ENCODE results near the gene STAB2.

Gene STAB2

DNA sequence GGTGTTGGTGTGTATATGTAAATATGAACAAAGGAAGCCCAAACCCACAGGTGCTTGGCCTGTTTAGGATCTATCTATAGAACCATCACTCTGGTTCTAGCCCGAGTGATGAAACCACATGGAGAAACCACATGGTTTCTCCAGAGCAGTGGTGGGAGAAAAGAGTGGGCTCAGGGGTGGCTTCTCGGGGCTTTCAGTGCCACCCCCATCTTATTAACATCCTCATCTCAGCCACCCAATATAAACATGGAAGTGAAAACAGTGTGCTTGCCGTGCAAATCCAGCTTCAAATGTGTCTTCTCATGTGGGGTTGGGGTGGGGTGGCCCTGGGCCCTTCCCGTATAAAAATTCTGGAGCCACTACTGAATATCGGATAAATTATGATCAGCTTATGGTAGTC lies 109.0 kb downstream of the STAB2 start:
- no peak for DNase-seq (ENCODE audit: low read depth)

DNA sequence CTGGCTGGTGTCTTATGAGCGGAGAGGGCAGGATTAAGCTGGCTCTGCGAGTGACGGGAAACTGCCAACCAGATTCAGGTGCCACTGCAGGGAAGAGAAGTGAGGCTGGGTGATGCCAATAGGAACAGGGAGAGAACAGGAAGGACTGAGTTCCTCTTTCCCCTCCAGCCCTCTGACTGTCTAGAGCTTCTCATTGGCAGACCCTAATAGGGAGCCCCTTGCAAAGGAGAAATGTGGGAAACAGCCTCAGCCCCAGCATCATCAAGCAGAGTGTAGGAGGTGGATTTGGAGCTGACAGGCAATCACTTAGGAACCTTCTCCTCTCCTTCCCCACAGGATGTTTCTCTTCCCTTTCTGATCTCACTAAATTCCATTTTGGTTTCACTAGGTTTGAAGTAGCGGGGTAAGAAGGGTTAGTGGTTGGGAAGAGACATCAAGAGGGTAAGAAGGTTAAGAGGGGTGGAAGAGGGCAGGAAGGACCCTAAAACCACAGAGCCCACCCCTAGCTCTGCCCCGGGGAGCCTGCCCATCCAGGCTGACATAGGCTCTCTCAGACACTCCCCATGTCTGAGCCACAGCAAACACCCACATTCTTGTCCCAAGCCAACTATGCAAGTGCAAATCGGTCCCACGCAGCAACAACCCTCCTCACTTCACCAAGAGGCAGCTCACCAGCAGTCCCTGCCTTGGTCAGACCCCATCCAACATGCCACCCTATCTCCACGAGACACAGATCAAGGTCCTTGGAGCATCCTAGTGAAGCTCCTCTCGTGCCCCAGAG lies 111.1 kb downstream of the STAB2 start:
- DNase-seq (ENCODE audit: low read depth): no peak

DNA sequence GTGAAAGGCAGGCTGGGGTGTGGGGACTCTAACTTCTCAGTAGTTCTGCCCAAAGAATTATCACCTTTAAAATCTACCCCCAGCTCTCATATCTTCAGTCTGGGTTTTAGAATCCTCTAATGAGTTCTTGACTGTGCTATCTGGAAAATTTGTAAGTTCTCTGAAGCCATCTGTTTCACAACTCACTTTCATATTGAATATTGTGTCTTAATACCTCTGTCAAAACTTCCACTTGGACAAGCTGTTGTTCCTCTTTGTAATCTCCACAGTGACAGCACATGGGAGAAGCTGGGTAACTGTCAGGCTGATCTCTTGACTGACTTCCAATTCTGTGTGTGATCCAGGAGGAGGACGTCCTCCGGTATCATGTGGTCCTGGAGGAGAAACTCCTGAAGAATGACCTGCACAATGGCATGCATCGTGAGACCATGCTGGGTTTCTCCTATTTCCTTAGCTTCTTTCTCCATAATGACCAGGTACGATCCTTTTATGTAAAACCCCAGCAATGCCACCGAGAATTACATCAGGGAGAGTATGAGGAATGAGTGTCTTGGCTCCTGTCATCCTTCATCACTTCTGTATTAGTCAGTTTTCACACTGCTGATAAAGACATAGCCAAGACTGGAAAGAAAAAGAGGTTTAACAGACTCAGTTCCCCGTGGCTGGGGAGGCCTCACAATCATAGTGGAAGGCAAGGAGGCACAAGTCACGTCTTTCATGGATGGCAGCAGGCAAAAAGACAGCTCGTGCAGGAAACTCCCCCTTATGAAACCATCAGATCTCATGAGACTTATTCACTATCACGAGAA lies 111.9 kb downstream of the STAB2 start:
- no peak for DNase-seq (ENCODE audit: low read depth)

DNA sequence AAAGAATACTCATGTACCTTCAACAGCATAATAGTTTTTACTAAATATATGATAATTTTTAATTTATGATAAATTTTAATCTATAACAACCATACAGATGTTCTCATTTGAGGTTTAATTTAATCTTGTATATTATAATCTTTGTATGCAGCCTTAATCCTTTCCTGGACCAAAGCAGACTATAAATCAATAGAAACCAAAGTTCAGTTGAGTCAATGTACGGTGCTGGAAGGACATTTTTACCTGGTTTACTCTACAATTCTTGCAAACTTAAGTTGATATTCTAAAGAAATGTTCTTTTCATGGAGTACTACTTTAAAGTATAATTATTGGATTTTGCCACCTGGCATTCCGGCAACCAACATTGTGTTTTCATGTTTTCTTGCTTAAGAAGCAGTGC lies 118.0 kb downstream of the STAB2 start:
- DNase-seq (ENCODE audit: low read depth): no peak

DNA sequence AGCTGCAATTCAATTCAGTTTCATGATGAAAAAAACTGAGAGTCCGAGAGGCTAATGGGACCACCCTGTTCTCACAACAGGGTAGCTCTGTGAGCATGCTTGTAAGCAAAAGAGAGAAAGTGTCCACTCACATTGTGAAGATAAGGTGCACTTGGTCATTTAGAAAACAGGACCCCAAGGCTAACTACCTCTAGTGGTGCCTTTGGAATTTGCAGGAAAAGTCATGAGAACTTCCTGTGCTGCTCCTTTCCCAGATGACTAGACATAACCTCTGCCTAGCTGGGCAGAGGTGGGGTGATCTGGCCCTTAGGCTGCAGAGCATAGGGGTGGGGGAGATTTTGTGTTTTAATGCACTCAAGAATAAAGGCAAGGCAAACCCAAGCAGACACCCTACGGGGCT lies 118.9 kb downstream of the STAB2 start:
- DNase-seq (ENCODE audit: low read depth): no peak

DNA sequence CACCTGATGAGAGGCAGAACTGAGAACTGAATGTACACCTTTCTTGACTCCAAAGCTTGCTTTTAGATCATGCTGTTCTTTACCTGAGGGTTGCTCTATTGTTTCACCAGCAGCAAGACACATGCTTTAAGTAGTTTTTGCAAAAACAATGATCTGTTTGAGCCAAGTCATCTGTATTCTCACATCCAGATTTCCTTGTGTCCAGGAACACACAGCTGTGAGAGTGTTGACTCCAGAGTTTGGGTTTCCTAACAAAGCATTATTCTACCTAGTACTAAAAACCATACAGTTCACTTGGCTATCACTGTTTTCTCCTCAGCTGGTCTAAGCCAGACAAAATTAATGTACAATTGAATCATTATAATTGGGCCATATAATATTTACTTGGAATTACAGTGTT lies 120.4 kb downstream of the STAB2 start:
- no peak for DNase-seq (ENCODE audit: low read depth)

DNA sequence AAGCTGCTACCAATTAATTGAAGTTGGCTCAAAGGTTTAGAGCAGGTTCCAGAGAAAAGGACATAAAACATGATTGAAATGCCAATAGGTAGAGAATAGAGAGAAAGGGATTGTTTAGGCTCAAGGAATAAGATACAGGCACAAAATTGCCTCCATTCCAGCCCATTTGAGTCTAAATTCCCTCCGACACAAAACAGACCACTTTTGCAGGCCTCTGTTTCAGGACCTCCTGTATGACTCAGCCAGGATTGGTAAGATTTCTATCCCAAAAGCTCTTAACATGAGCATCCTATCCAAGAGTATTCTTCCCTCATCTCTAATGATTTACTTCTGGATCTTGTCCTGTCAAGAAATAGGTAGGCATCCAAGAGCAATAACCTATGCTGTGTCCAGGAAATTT lies 123.5 kb downstream of the STAB2 start:
- no peak for DNase-seq (ENCODE audit: low read depth)

DNA sequence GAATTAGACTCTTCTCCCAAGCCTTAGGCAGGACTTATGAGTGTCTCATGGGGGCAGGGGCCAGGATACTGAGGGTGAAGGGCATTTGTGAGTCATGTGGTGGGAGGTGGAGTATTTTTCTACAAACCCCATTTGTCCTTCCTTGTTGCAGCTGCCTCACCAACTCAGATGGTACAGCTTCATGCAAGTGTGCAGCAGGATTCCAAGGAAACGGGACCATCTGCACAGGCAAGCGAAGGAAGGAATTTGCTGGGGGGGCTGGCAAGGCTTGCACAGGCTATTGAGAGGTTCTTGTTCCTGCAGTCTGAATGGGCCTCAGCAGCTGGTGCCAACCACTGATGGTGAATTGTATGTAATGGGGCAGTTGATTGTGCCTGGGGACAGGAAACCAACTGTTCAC lies 125.1 kb downstream of the STAB2 start:
- DNase-seq (ENCODE audit: low read depth): no peak

DNA sequence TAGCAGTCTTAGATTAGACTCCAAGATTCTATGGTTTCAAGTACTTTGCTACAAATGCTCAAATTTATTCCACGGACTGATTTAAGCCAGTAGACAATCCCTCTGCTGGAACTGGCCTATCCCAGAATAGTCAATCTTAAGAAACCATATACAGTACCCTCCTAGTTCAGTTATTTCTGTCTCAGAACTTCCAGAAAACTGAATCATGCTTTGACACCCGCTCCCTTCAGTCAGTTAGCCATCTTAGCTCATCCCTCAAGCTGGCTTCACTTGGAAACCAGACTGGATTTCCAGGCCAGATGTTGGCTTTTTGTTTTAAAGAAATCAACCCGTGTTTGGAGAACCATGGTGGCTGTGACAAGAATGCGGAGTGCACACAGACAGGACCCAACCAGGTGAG lies 128.4 kb downstream of the STAB2 start:
- DNase-seq (ENCODE audit: low read depth): no peak

DNA sequence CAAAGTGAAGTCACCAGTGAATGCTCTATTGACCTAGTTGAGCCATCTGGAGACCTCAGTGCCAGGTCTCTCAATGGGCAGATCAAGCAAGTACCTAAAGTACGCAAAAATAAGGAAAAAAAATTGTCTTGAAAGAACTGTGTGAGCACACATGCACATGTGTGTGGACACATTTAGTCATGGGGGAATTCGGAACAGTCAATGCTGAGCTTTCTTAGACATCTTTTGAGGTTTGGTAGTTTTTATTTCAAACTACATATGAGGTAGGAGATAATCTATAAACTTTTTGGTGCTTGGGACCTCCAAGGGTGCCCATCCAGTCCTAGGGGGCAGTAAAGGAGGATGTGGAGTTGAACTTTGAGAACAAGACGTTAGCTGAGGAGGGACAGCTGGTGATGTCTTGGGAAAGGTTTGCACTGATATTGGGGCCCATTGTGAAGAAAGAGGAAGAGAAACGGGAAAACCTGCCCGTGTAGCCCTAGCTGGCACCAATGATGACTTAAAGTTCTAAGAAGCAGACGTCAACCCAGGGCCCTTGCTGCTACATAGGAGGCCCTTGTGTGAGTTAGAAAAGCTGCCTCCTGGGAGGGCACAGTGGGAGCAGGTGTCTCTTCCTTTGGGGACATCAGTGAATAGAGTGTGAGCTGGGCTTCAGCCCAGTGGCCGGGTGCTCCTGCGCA lies 129.6 kb downstream of the STAB2 start:
- no peak for DNase-seq (ENCODE audit: low read depth)

DNA sequence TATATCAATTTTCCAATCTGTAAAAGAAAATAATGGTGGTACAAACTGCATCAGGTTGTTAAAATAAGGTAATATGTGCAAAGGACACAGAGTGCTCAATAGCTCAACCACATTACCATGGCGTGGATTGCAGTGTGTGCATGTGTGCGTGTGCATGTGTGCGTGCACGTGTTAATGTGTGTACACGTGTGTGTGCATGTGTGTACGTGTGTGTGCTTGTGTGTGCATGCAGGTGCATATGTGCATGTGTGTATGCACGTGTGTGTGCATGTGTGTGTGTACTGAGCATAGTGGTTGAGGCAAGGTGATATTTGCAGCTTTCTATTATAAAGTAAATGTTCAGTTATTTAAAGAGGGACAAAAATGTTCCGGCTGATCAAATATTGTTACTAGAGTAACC lies 138.3 kb downstream of the STAB2 start:
- DNase-seq (ENCODE audit: low read depth): no peak

DNA sequence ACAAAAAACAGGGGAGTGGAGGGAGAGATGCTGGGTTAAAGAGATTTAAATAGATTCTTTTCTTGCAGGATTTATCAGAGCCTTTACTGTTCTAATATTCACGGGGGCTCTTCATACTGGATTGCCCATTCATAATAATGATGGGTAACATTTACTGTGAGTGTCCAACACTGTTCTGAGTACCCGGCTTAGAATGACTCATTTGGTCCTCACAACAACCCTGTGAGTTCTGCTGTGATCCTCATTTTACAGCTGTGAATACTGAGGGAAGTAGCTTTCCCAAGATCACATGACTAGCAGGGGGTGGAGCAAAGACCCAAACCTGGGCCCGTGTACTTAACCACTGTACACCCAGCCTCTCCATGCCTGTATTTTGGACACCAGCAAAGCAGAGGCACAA lies 140.6 kb downstream of the STAB2 start:
- DNase-seq (ENCODE audit: low read depth): no peak

DNA sequence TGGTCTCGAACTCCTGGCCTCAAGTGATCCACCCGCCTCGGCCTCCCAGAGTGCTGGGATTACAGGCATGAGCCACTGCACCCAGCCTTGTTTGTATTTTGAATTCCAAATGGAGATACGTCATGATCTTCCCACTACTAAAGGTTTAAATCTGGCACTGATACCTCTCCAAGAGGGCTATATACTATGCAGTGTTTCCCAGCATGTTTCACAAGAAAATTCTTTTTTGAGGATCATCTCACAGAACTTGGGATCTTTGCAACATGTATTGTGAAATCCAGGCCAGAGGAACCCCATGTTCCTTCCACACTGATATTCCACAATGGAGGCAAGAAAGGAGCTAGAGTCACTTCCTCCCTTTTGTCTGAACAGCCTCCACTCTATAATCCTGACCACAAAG lies 141.2 kb downstream of the STAB2 start:
- DNase-seq (ENCODE audit: low read depth): no peak

DNA sequence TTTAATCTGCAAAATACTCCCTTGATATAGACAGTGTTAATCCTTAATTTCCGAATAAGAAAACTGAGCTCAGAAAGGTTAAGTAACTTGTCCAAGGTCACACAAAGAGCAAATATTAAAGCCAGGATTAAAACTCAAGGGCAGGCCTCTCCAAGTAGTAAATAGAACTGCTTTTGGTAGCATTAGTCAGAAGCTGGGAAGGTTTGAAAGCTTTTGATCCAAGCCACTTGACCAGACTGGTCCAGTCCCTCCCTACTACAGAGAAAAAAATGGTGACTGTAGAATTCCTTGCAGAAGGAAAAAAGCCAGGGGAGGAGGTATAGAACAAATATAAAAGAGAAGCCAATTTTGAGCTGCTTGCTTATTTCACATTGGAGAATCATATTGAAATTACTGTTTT lies 142.4 kb downstream of the STAB2 start:
- no peak for DNase-seq (ENCODE audit: low read depth)

DNA sequence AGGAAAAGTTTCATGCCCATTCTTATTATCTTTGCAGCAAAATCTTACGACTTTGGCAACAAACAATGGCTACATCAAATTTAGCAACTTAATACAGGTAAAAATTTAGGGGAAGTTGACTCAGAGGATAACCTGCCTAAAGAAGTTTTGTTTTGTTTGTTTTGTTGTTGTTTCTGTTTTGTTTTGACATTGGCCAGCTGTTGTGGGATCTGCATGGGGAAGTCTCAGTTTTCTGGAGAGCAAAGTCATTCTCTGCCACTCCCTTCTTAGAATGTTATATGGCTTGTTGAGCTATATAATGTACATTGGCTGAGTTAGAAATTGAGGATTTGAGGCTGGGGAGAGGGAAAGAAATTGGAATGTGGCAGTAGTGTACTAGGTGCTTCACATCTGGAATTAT lies 144.5 kb downstream of the STAB2 start:
- DNase-seq (ENCODE audit: low read depth): no peak

DNA sequence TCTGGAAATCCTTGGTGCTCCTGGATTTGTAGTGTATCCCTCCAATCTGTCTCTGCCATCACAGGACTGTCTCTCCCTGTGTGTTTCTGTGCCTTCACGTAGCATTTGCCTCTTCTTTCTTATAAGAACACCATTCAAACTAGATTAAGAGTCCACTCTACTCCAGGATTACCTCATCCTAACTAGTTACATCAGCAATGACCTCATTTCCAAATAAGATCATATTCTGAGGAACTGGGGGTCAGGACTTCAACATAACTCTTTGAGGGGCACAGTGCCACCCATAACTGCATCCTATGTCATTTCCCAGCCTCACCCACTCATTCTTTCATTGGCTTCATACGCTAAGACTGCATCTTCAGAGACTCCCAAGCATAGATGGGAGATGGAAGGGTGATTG lies 147.8 kb downstream of the STAB2 start:
- DNase-seq (ENCODE audit: low read depth): no peak

DNA sequence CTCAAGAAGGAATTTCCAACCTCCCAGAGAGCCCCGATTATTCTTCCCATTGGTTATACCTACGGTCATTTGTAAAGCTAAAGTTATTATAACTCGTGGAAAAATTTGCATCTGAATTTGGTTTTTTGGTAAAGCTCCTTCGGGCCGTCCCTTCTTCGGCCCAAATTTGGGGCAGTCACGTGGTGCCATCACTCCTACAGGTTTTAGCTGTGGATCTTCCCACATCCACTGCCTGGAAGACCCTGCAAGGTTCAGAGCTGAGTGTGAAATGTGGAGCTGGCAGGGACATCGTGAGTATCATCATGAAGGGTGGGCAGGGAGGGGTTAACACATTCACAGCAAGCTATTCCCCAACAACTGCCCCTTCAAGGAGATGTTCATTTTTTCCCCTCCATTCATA lies 148.2 kb downstream of the STAB2 start:
- no peak for DNase-seq (ENCODE audit: low read depth)

DNA sequence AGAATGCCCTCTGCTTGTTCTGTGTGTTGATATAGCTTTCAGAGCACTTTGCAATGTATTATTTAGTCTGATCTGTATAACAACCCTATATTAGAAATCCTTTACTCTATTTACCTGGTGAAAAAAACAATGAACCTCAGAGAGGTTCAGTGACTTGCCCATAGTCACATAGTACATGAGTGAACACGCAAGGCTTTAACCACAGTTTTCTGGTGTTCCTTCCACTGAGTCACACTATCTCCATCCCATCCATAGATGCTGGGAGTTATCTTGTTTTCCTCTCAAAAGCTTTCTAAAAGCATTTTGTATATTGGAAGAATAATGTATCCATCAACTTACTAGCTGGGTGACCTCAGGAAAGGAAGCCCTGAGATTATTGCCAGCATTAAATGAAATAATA lies 149.5 kb downstream of the STAB2 start:
- no peak for DNase-seq (ENCODE audit: low read depth)

DNA sequence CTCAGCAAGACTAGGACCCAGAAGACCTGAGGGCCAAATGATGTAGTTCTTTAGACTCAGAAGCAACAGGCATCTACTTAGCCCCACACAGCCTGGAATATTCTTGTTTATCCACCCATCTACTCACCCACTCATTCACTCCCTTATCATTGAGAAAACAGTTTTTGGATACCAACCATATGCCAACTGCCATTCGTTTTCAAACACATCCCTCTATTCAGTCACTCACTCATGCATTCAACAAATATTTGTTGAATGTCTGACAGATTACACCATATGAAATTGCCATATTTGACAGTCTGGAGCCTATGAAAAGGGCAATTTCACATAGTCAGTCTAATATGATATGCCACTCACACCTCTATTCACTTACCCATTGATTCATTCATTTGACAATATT lies 150.8 kb downstream of the STAB2 start:
- no peak for DNase-seq (ENCODE audit: low read depth)

DNA sequence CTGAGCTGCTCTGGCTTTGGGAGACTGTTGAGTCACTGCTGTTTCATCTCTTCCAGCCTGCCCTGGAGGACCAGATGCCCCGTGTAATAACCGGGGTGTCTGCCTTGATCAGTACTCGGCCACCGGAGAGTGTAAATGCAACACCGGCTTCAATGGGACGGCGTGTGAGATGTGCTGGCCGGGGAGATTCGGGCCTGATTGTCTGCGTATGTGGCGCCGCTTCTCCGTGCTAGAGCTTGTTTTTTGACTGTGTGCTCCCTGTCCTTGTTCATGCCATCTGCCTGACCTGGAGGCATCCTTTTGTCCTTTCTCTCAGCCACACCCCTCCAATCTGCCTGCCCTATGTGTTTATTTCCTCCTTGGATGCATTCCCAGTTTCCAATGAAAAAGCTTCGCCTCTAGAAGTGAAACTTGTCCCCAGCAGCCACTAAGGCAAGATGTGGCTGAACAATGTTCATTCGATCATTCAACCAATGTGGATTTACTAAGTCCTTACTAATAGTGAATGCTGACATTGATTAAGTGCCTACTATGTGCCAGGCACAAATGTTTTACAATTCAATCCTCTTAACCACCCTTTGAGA lies 155.4 kb downstream of the STAB2 start:
- no peak for DNase-seq (ENCODE audit: low read depth)

DNA sequence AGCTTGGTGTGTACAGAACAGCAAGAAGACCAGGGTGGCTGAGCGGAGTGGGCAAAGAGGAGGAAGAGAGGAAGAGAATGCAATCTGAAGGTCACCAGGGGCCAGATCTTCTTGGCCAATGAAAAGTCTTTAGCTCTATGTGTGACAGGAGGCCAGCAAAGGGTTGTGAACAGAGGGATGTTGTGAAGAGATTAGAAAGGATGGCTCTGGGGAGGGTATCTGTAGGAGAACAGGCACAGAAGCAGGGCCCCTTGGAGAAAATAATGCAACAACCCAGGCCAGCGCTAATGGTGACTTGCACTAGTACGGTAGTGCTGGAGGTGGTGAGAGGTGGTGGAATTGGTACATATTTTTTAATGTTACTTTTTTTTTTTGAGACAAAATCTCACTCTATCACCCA lies 156.7 kb downstream of the STAB2 start:
- no peak for DNase-seq (ENCODE audit: low read depth)

DNA sequence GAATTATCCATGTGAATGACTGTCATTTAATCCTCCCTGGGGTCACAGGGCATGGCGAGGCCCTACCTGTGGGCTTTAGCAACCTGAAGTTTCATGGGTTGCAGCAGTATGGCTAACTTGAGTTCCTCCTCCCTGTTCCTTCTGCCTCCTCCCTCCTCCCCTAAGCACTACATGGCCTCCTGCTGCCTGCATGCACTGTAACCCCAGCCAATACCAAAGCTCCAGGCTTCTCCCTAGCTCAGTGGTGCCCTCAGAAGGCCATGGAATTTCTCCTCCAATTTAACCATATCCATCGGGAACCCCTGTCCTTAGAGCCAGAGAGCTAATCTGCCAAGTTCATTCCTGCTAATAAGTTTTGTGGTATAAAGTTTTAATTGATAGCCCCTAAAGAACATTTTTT lies 158.9 kb downstream of the STAB2 start:
- DNase-seq (ENCODE audit: low read depth): no peak

DNA sequence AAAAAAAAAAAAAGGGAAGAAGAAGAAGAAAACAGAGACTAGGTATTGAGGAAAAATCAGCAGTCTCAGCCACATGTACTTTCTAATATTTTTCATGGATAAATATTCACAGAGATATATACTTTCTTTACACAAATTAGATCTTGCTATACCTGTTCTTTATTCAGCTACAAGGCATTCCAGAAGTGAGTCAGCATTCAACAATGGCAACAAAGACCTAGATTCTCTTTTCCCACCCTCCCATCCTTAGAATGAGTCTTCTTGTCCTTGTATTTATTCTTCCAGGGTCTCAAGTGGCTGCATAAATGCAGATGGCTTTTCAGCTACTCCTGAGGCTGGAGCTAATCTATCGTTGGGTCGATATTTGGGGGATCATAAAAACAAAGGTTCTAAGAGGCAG lies 160.9 kb downstream of the STAB2 start:
- DNase-seq (ENCODE audit: low read depth): no peak
